NCI-H82 (cell line): Measurements from ENCODE around the gene FKBP5.
"Not testable (repeated sequence)": the region's sequence is repeated elsewhere in the genome, so short reads cannot be mapped to it uniquely, and the experiment has no call there.

ENCODE experiments used
- DNase-seq: peaks from one replicate; lab custom pipeline; 2025; lab: John Stamatoyannopoulos, UW

Gene FKBP5

GRCh38 chr6:35688605-35689322 is at the start of gene FKBP5:
TSS of gene FKBP5 (minus strand) at chr6:35688915. CDS start at chr6:35642824, 46,091 bp downstream.
- DNase-seq, result peak; percentile 96

- peak; percentile 88 for DNase-seq
These were observed 48.9 kb upstream of the FKBP5 start for GRCh38 chr6:35737413-35738211.

GRCh38 chr6:35736982-35737412 is 48.3 kb upstream of the FKBP5 start, which contains the start of gene ARMC12:
TSS of gene ARMC12 (plus strand) at chr6:35737032. CDS start at chr6:35737109, 77 bp downstream.
- DNase-seq, result no peak

GRCh38 chr6:35736253-35736894 is 47.7 kb upstream of the FKBP5 start:
- peak; percentile 86 for DNase-seq

GRCh38 chr6:35735452-35735851 is 46.7 kb upstream of the FKBP5 start:
- no peak for DNase-seq

GRCh38 chr6:35734319-35734718 is 45.6 kb upstream of the FKBP5 start:
- DNase-seq, result not testable (repeated sequence)

- DNase-seq, result no peak
These were observed 44.9 kb upstream of the FKBP5 start for GRCh38 chr6:35733633-35734032.

- DNase-seq, result peak; percentile 90
These were observed 43.2 kb upstream of the FKBP5 start for GRCh38 chr6:35731736-35732532.

- peak; percentile 95 for DNase-seq
These were observed 42.7 kb upstream of the FKBP5 start for GRCh38 chr6:35731414-35731735.

- no peak for DNase-seq
These were observed 42.2 kb upstream of the FKBP5 start for GRCh38 chr6:35730745-35731413.

- no peak for DNase-seq
These were observed 41.0 kb upstream of the FKBP5 start for GRCh38 chr6:35729722-35730121.

- DNase-seq, result no peak
These were observed 40.3 kb upstream of the FKBP5 start for GRCh38 chr6:35728683-35729678.

GRCh38 chr6:35727935-35728682 is 39.4 kb upstream of the FKBP5 start:
- peak; percentile 79 for DNase-seq

GRCh38 chr6:35727231-35727934 is 38.7 kb upstream of the FKBP5 start:
- DNase-seq, result peak; percentile 83

GRCh38 chr6:35725721-35726438 is 37.2 kb upstream of the FKBP5 start:
- DNase-seq, result no peak

- no peak for DNase-seq
These were observed 36.5 kb upstream of the FKBP5 start for GRCh38 chr6:35725081-35725708.

GRCh38 chr6:35724471-35724870 is 35.8 kb upstream of the FKBP5 start:
- no peak for DNase-seq

- no peak for DNase-seq
These were observed 35.3 kb upstream of the FKBP5 start for GRCh38 chr6:35724059-35724458.
